ENCODE results near the gene KCTD20.

KCTD20 gene

GRCh38 chr6:36523451-36523850 is 80.7 kb downstream of the KCTD20 start:
- Histone ChIP-seq H3K4me1 (ENCODE audit: control insufficient read depth in 1 of 2, insufficient read depth in 1 of 2, low read depth in 1 of 2, low read length in 1 of 2) (peaks cover 13 to 15% of the 10 kb centered on the region in 2 experiments), H3K9me3 (no peaks in the 10 kb centered on the region), H3K27ac (no peak overlapping the region), H3K27me3 (no peaks in the 10 kb centered on the region), H3K36me3 (peaks cover 72% of the 10 kb centered on the region), H3K4me3 (ENCODE audit: low read depth in 1 of 2, low read length in 1 of 2) (no peak overlapping the region)
- no peak for TF ChIP-seq CTCF (IDR thresholded peaks at IDR 0.05)

- Histone ChIP-seq H3K9me3 (no peaks in the 10 kb centered on the region), H3K4me1 (ENCODE audit: control insufficient read depth in 1 of 2, insufficient read depth in 1 of 2, low read depth in 1 of 2, low read length in 1 of 2) (peaks cover 13 to 15% of the 10 kb centered on the region in 2 experiments), H3K27ac (no peak overlapping the region), H3K27me3 (no peaks in the 10 kb centered on the region), H3K36me3 (peaks cover 71% of the 10 kb centered on the region), H3K4me3 (ENCODE audit: low read depth in 1 of 2, low read length in 1 of 2) (no peak overlapping the region)
- TF ChIP-seq CTCF (IDR thresholded peaks at IDR 0.05), result no peak
Observed at GRCh38 chr6:36523936-36524499, 81.2 kb downstream of the KCTD20 start.

GRCh38 chr6:36524871-36525270 is 82.1 kb downstream of the KCTD20 start:
- Histone ChIP-seq H3K4me1 (ENCODE audit: control insufficient read depth in 1 of 2, insufficient read depth in 1 of 2, low read depth in 1 of 2, low read length in 1 of 2) (peaks cover 13 to 15% of the 10 kb centered on the region in 2 experiments), H3K4me3 (ENCODE audit: low read depth in 1 of 2, low read length in 1 of 2) (no peak overlapping the region), H3K27me3 (no peaks in the 10 kb centered on the region), H3K36me3 (peaks cover 70% of the 10 kb centered on the region), H3K9me3 (no peaks in the 10 kb centered on the region), H3K27ac (peak overlapping the region; percentile 73)
- no peak for TF ChIP-seq CTCF (IDR thresholded peaks at IDR 0.05)

GRCh38 chr6:36525346-36525745 is 82.5 kb downstream of the KCTD20 start:
- no peak overlapping the region for H3K4me3 ChIP-seq (ENCODE audit: low read depth in 1 of 2, low read length in 1 of 2)
- peaks cover 13 to 15% of the 10 kb centered on the region in 2 experiments for H3K4me1 ChIP-seq (ENCODE audit: control insufficient read depth in 1 of 2, insufficient read depth in 1 of 2, low read depth in 1 of 2, low read length in 1 of 2)
- H3K36me3 ChIP-seq, result peaks cover 70% of the 10 kb centered on the region
- no peak for TF ChIP-seq CTCF (IDR thresholded peaks at IDR 0.05)
- H3K9me3 ChIP-seq, result no peaks in the 10 kb centered on the region
- no peaks in the 10 kb centered on the region for H3K27me3 ChIP-seq
- peak overlapping the region; percentile 73 for H3K27ac ChIP-seq

- Histone ChIP-seq H3K27me3 (no peaks in the 10 kb centered on the region), H3K9me3 (no peaks in the 10 kb centered on the region), H3K4me1 (ENCODE audit: control insufficient read depth in 1 of 2, insufficient read depth in 1 of 2, low read depth in 1 of 2, low read length in 1 of 2) (peaks cover 13 to 15% of the 10 kb centered on the region in 2 experiments), H3K27ac (peak overlapping the region; percentile 73), H3K36me3 (peaks cover 70% of the 10 kb centered on the region), H3K4me3 (ENCODE audit: low read depth in 1 of 2, low read length in 1 of 2) (no peak overlapping the region)
- no peak for TF ChIP-seq CTCF (IDR thresholded peaks at IDR 0.05)
Observed at GRCh38 chr6:36526066-36526465, 83.3 kb downstream of the KCTD20 start.
